Body of pancreas (tissue), 4 donors: ENCODE data around the gene DNAJC17.

Experiments
- CTCF ChIP-seq, 7 experiments: fragments of 450-650 bp in 4 of 7; fragments of 200-600 bp in 3 of 7; sonication (generic) in 3 of 7; IDR thresholded peaks; one replicate each; pipeline ENCODE4 v1.5.1; 2016 to 2019; ENCODE audit warnings: antibody characterized with exemption in 7 of 7
- POLR2A ChIP-seq, 3 donors: fragments of 450-650 bp; IDR thresholded peaks; one replicate each; pipeline ENCODE4 v1.6.1; 2016; ENCODE audit warnings: antibody characterized with exemption in 3 of 3, mild to moderate bottlenecking in 2 of 3

GRCh38 chr15:40756938-40757337, 50.3 kb downstream of the DNAJC17 start:
- TF ChIP-seq CTCF (IDR thresholded peaks at IDR 0.05) (no peak), POLR2A (IDR thresholded peaks at IDR 0.05) (no peak)
